HepG2 (cell line): ENCODE measurements around the gene RNASE8. TPM values are rescaled to one million over a fixed set of nuclear protein-coding genes. Genes with fewer than 3 reads are reported as not detected.

Experiments used
- ATAC-seq: fragments of 200-7000 bp; cut with Tn5 transposase; 3 replicates; pipeline ENCODE4 v1.9.1; 2020; ENCODE audit warnings: mild to moderate bottlenecking, moderate library complexity
- BruUV-seq: library from RNA; stranded (reverse); fragments of 400-500 nt; replicated peaks from 2 replicates; lab custom pipeline; 2021; lab: Mats Ljungman, UMichigan
- CTCF ChIA-PET: fragments of 300-600 bp; formaldehyde crosslinking; extraction: SDS; loops from one replicate; lab custom pipeline; 2021; ENCODE audit warnings: low total read pairs, inconsistent platforms, low intra/inter-chr PET ratio; lab: Yijun Ruan, JAX
- POLR2A ChIA-PET: fragments of 350-600 bp; sonication (Branson Sonifier 250); formaldehyde crosslinking; loops from one replicate; lab custom pipeline; 2020; ENCODE audit warnings: antibody characterized with exemption, inconsistent platforms; lab: Yijun Ruan, JAX
- DNase-seq: peaks from one replicate; pipeline ENCODE4 v3.0.0-alpha.2; 2015; ENCODE audit warnings: low spot score
- FAIRE-seq: peaks from 3 replicates; lab custom pipeline; 2011; peaks lifted over from hg19 to GRCh38; lab: Jason Lieb, UNC
- H2AFZ ChIP-seq: one replicate; pipeline ENCODE4 v1.6.1; 2011; ENCODE audit warnings: low read length, inconsistent platforms
- H3K27ac ChIP-seq: fragments of 300-600 bp; 3 replicates; pipeline ENCODE4 v1.8.0; 2011; ENCODE audit warnings: mixed run types, mild to moderate bottlenecking, mixed read lengths, low read length, inconsistent platforms; ENCODE audit not compliant: insufficient read depth; ENCODE audit errors: extremely low read length
- H3K27me3 ChIP-seq, 2 experiments: fragments of 200-600 bp in 1 of 2; 2 replicates in 1 of 2; 3 replicates in 1 of 2; pipeline versions ENCODE4 v1.6.0 to v1.8.0; 2011; ENCODE audit warnings: low read length in 2 of 2, mild to moderate bottlenecking in 2 of 2, moderate library complexity in 2 of 2, inconsistent platforms in 1 of 2; ENCODE audit not compliant: insufficient read depth in 2 of 2, control insufficient read depth in 1 of 2
- H3K36me3 ChIP-seq, 2 experiments: fragments of 200-600 bp in 1 of 2; replicated peaks in 1 of 2; 2 replicates in 1 of 2; 3 replicates in 1 of 2; pipeline versions ENCODE4 v1.5.1 to v1.8.0; 2011; ENCODE audit warnings: low read length in 2 of 2, inconsistent platforms in 1 of 2; ENCODE audit not compliant: insufficient read depth in 2 of 2, control insufficient read depth in 1 of 2
- H3K4me1 ChIP-seq: 2 replicates; pipeline ENCODE4 v1.5.1; 2012; ENCODE audit warnings: low read length, inconsistent platforms; ENCODE audit not compliant: insufficient read depth
- H3K4me2 ChIP-seq: 2 replicates; pipeline ENCODE4 v1.6.0; 2011; ENCODE audit warnings: low read depth, low read length, inconsistent platforms
- H3K4me3 ChIP-seq, 3 experiments: fragments of 200-600 bp in 1 of 3; sonication (generic), shearing (Covaris generic) in 1 of 3; replicated peaks in 1 of 3; 2 replicates each; pipeline ENCODE4 v1.5.1; 2011 to 2016; ENCODE audit warnings: low read length in 3 of 3, inconsistent platforms in 2 of 3, low read depth in 2 of 3, mild to moderate bottlenecking in 2 of 3, control low read depth in 1 of 3, mixed read lengths in 1 of 3; ENCODE audit not compliant: insufficient read depth in 1 of 3
- H3K79me2 ChIP-seq: one replicate; pipeline ENCODE4 v1.6.1; 2011; ENCODE audit warnings: low read length, inconsistent platforms; ENCODE audit not compliant: insufficient read depth
- H3K9ac ChIP-seq: 2 replicates; pipeline ENCODE4 v1.6.0; 2011; ENCODE audit warnings: mild to moderate bottlenecking, low read depth, low read length, inconsistent platforms; ENCODE audit not compliant: insufficient read depth
- H3K9me3 ChIP-seq: 2 replicates; pipeline ENCODE4 v1.5.1; 2012; ENCODE audit warnings: mild to moderate bottlenecking, low read length
- H4K20me1 ChIP-seq: 2 replicates; pipeline ENCODE4 v1.6.0; 2011; ENCODE audit warnings: inconsistent platforms, mild to moderate bottlenecking, low read length, moderate library complexity; ENCODE audit not compliant: insufficient read depth
- EEA1 ChIP-seq: sonication (generic); formaldehyde crosslinking; IDR thresholded peaks from 2 replicates; pipeline ENCODE4 v1.5.1; 2020; ENCODE audit warnings: mild to moderate bottlenecking, missing genetic modification reagents, borderline replicate concordance
- GTF3A ChIP-seq: sonication (generic); formaldehyde crosslinking; conservative IDR thresholded peaks from 2 replicates; pipeline ENCODE4 v1.4.0; 2020; ENCODE audit warnings: mild to moderate bottlenecking, missing genetic modification reagents
- JDP2 ChIP-seq: sonication (generic); formaldehyde crosslinking; IDR thresholded peaks from 2 replicates; pipeline ENCODE4 v1.8.1; 2022; ENCODE audit warnings: missing genetic modification reagents, borderline replicate concordance
- SP2 ChIP-seq: sonication (generic); formaldehyde crosslinking; IDR thresholded peaks from 2 replicates; pipeline ENCODE4 v1.5.1; 2020; ENCODE audit warnings: mild to moderate bottlenecking, missing genetic modification reagents
- YY1 ChIP-seq: IDR thresholded peaks from 2 replicates; pipeline ENCODE4 v1.6.1; 2011; ENCODE audit warnings: low read length, low read depth, moderate library complexity, mild to moderate bottlenecking; ENCODE audit not compliant: insufficient read depth, insufficient replicate concordance
- ZFP1 ChIP-seq: IDR thresholded peaks from 2 replicates; pipeline ENCODE4 v1.6.1; 2016
- ZKSCAN1 ChIP-seq: fragments of 150-350 bp; IDR thresholded peaks from 2 replicates; pipeline ENCODE4 v1.6.1; 2014; ENCODE audit warnings: low read length
- ZMYM4 ChIP-seq: sonication (generic); formaldehyde crosslinking; IDR thresholded peaks from 2 replicates; pipeline ENCODE4 v1.8.1; 2023; ENCODE audit warnings: mild to moderate bottlenecking, missing genetic modification reagents
- ZNF335 ChIP-seq: sonication (generic); formaldehyde crosslinking; IDR thresholded peaks from 2 replicates; pipeline ENCODE4 v1.4.0; 2020; ENCODE audit warnings: missing genetic modification reagents
- ZNF546 ChIP-seq: sonication (generic); formaldehyde crosslinking; conservative IDR thresholded peaks from 2 replicates; pipeline ENCODE4 v1.8.1; 2023; ENCODE audit warnings: mild to moderate bottlenecking, missing genetic modification reagents
- ZNF614 ChIP-seq: IDR thresholded peaks from 2 replicates; pipeline ENCODE4 v1.6.1; 2018; ENCODE audit warnings: missing biosample characterization, missing genetic modification reagents, inconsistent platforms, borderline replicate concordance
- ZNF674 ChIP-seq: sonication (generic); formaldehyde crosslinking; IDR thresholded peaks from 2 replicates; pipeline ENCODE4 v1.5.0; 2020; ENCODE audit warnings: low read depth, mild to moderate bottlenecking, missing genetic modification reagents
- WGBS: methylation state at CpG from one replicate; pipeline ENCODE4 v1.1.6; 2017; ENCODE audit warnings: low lambda C conversion rate; 5-methylcytosine and 5-hydroxymethylcytosine counted together
- in situ Hi-C: cut with HindIII; loops from 2 replicates; pipeline ENCODE4 v1.10.0; 2017; ENCODE audit warnings: low pct_unique_long_range_greater_than_20kb; ENCODE audit not compliant: extremely low pct_ligation_motif_present
- intact Hi-C: fragments of 100-400 bp; cut with micrococcal nuclease; formaldehyde crosslinking; loops from one replicate; pipeline ENCODE4 v1.10.0; 2022; ENCODE audit not compliant: unreplicated experiment
- polyA plus RNA-seq, 8 experiments: library from polyadenylated mRNA; depleted of rRNA in 3 of 8; stranded (reverse) in 7 of 8; unstranded in 1 of 8; fragments of >200 nt; fragmentation: Illumina TruSeq in 4 of 8; extraction: Trizol in 4 of 8; gene quantifications; 2 replicates each; pipeline versions ENCODE4 v1.2.1 to v1.2.3, GENCODE V29; 2011 to 2016; ENCODE audit warnings: low read depth in 4 of 8, missing spikeins in 1 of 8, mixed read lengths in 1 of 8; ENCODE audit not compliant: insufficient read depth in 1 of 8
- total RNA-seq, 5 experiments: library from RNA; depleted of rRNA; stranded (reverse); fragments of >200 nt; fragmentation: Illumina TruSeq; extraction: Trizol; gene quantifications; 2 replicates each; pipeline ENCODE4 v1.2.3, GENCODE V29; 2016; ENCODE audit warnings: low read depth in 1 of 5
- TF ChIP-seq, protein P1 (sequence below): sonication (generic); formaldehyde crosslinking; IDR thresholded peaks from 2 replicates; pipeline ENCODE4 v1.5.0; 2020; ENCODE audit warnings: mild to moderate bottlenecking, missing genetic modification reagents, borderline replicate concordance
- TF ChIP-seq, protein P2 (sequence below): sonication (generic); formaldehyde crosslinking; IDR thresholded peaks from 2 replicates; pipeline ENCODE4 v1.5.1; 2020; ENCODE audit warnings: mild to moderate bottlenecking, missing genetic modification reagents, moderate library complexity
- TF ChIP-seq, protein P3 (sequence below): sonication (generic); formaldehyde crosslinking; IDR thresholded peaks from 2 replicates; pipeline ENCODE4 v1.4.0; 2020; ENCODE audit warnings: missing genetic modification reagents, mild to moderate bottlenecking, borderline replicate concordance

RNASE8 gene
- total and polyA plus RNA-seq, 2 of the 13 experiments (the other 11 are each of a cell fraction or from before 2014, with no cell fraction given) = not detected

DNA sequence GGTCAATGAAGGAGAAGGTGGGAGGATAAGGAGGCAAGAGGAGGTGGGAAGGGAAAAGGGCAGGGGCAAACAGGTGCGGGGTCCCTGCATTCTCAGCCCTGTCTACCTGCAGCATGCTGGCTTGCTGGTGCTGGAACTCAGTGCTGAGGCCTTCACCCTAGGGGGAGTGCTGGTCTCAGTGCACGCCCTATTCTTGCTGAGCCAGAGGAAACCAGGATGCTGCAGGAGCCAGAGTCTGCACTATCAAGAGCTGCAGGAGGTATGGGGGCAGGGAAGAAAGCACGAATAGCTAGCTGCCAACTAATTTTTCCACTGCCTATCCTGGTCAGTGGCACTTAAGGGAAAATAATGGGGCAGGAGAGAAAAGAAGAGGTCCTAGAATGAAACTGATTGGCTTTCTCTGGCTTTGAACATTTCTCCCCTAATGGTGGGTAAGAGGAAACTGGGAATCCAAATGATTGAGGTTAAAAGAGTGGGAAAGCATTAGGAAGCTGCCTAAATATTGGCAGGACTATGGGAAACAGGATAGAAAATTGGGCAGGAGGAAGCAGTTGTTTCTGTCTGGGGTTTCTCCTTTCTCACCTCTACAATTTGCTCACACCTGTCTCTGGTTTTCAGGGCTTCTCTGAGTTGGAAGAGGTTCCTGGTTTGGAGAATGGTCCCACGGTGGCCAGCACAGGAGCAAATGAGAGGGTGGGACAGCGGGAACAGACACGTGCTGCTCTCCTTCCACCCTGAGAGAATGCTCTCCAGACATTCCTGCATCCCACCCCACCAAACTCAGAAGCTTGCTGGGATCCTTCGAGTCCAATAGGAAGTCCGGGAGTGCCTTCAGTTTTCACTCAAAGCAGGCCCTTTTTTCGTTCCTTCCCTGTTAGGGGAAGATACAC lies 45.1 kb downstream of the RNASE8 start:
- H3K9ac ChIP-seq = peak overlapping the region; percentile 95
- ChIA-PET CTCF (interaction anchor here (2.8 to 8.0 kb wide), 3 partner anchors 10 to 88 kb away, joined by 20 to 320 read pairs (median 83); partner anchors contain the start of genes ARHGEF40 and ZNF219), POLR2A (interaction anchor here (0.9 to 6.5 kb wide), 11 partner anchors 8 to 415 kb away, joined by 3 to 141 read pairs (median 15); partner anchors contain the start of gene ARHGEF40)
- H2AFZ ChIP-seq = peak overlapping the region; percentile 43
- TSS peak; percentile 70 for BruUV-seq
- no peak for DNase-seq
- peak overlapping the region; percentile 97 for H3K27ac ChIP-seq
- peaks cover 77% of the 10 kb centered on the region for H3K4me1 ChIP-seq
- no peaks in the 10 kb centered on the region for H4K20me1 ChIP-seq
- no peaks in the 10 kb centered on the region for H3K36me3 ChIP-seq
- intact Hi-C loops (no loop called here), in situ Hi-C loops (loop anchor here (5.0 kb wide), 2 partner anchors 35 to 85 kb away; no protein-coding TSS in a partner anchor)
- no peaks in the 10 kb centered on the region; a peak in 1 of 5 replicates for H3K27me3 ChIP-seq
- WGBS = 9% methylated on average over 9 of the region's 9 CpGs
- peak; percentile 9; the same call in 1 of the 3 replicates for ATAC-seq
- no peak for FAIRE-seq
- no peaks in the 10 kb centered on the region for H3K9me3 ChIP-seq
- H3K79me2 ChIP-seq = peaks cover 15% of the 10 kb centered on the region
- H3K4me2 ChIP-seq = peak overlapping the region; percentile 94
- H3K4me3 ChIP-seq = peak overlapping the region; percentile 61 to 82 (median 66)
- TF ChIP-seq ZMYM4 (CRISPR knock-in tag) (no peak), GTF3A (CRISPR knock-in tag) (0 out of 2 replicates have a peak, but pooled peaks have one; percentile 46), ZKSCAN1 (no peak), ZNF335 (CRISPR knock-in tag) (no peak), ZFP1 (CRISPR knock-in tag) (no peak), EEA1 (CRISPR knock-in tag) (0 out of 2 replicates have a peak, but pooled peaks have one; percentile 20), SP2 (CRISPR knock-in tag) (no peak), ZNF614 (CRISPR knock-in tag) (peak; percentile 24; the same call in 1 of the 2 replicates), JDP2 (CRISPR knock-in tag) (no peak), ZNF546 (CRISPR knock-in tag) (no peak), YY1 (no peak), ZNF674 (no peak)
- TF ChIP-seq, protein P1, sequence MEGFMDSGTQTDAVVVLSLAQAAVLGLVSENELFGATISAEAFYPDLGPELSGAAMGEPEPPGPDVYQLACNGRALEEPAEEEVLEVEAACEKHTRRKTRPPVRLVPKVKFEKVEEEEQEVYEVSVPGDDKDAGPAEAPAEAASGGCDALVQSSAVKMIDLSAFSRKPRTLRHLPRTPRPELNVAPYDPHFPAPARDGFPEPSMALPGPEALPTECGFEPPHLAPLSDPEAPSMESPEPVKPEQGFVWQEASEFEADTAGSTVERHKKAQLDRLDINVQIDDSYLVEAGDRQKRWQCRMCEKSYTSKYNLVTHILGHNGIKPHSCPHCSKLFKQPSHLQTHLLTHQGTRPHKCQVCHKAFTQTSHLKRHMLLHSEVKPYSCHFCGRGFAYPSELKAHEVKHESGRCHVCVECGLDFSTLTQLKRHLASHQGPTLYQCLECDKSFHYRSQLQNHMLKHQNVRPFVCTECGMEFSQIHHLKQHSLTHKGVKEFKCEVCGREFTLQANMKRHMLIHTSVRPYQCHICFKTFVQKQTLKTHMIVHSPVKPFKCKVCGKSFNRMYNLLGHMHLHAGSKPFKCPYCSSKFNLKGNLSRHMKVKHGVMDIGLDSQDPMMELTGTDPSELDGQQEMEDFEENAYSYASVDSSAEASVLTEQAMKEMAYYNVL (CRISPR knock-in tag) = no peak
- TF ChIP-seq, protein P2, sequence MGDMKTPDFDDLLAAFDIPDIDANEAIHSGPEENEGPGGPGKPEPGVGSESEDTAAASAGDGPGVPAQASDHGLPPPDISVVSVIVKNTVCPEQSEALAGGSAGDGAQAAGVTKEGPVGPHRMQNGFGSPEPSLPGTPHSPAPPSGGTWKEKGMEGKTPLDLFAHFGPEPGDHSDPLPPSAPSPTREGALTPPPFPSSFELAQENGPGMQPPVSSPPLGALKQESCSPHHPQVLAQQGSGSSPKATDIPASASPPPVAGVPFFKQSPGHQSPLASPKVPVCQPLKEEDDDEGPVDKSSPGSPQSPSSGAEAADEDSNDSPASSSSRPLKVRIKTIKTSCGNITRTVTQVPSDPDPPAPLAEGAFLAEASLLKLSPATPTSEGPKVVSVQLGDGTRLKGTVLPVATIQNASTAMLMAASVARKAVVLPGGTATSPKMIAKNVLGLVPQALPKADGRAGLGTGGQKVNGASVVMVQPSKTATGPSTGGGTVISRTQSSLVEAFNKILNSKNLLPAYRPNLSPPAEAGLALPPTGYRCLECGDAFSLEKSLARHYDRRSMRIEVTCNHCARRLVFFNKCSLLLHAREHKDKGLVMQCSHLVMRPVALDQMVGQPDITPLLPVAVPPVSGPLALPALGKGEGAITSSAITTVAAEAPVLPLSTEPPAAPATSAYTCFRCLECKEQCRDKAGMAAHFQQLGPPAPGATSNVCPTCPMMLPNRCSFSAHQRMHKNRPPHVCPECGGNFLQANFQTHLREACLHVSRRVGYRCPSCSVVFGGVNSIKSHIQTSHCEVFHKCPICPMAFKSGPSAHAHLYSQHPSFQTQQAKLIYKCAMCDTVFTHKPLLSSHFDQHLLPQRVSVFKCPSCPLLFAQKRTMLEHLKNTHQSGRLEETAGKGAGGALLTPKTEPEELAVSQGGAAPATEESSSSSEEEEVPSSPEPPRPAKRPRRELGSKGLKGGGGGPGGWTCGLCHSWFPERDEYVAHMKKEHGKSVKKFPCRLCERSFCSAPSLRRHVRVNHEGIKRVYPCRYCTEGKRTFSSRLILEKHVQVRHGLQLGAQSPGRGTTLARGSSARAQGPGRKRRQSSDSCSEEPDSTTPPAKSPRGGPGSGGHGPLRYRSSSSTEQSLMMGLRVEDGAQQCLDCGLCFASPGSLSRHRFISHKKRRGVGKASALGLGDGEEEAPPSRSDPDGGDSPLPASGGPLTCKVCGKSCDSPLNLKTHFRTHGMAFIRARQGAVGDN = peak; percentile 62
- TF ChIP-seq, protein P3, sequence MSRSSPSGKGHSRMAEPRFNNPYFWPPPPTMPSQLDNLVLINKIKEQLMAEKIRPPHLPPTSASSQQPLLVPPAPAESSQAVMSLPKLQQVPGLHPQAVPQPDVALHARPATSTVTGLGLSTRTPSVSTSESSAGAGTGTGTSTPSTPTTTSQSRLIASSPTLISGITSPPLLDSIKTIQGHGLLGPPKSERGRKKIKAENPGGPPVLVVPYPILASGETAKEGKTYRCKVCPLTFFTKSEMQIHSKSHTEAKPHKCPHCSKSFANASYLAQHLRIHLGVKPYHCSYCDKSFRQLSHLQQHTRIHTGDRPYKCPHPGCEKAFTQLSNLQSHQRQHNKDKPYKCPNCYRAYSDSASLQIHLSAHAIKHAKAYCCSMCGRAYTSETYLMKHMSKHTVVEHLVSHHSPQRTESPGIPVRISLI (CRISPR knock-in tag) = no peak
